Bronchial epithelial cell (primary cell): ENCODE results near the gene GRIK5. TPM values are rescaled to one million over a fixed set of nuclear protein-coding genes. Genes with fewer than 3 reads are reported as not detected.

ENCODE experiments used
- DNase-seq: peaks from one replicate; pipeline ENCODE4 v3.0.0-alpha.2; 2010; ENCODE audit warnings: low read depth
- FAIRE-seq: peaks from 2 replicates; lab custom pipeline; 2011; peaks lifted over from hg19 to GRCh38; lab: Jason Lieb, UNC
- H3K27me3 ChIP-seq: 2 replicates; pipeline ENCODE4 v1.5.1; 2011; ENCODE audit warnings: low read length; ENCODE audit not compliant: control insufficient read depth, insufficient read depth
- H3K36me3 ChIP-seq: 2 replicates; pipeline ENCODE4 v1.5.1; 2011; ENCODE audit warnings: low read length; ENCODE audit not compliant: control insufficient read depth, insufficient read depth
- H3K4me3 ChIP-seq: 2 replicates; pipeline ENCODE4 v1.5.1; 2011; ENCODE audit warnings: mild to moderate bottlenecking, low read depth, low read length, control low read depth
- total RNA-seq: library from RNA; depleted of rRNA; stranded (reverse); fragments of >200 nt; gene quantifications from 2 replicates; pipeline ENCODE4 v1.2.1, GENCODE V29; 2014
- TF ChIP-seq, protein P1 (sequence below): IDR thresholded peaks from 2 replicates; pipeline ENCODE4 v1.5.1; 2011; ENCODE audit warnings: mild to moderate bottlenecking, moderate library complexity, low read length, control low read depth, inconsistent platforms; ENCODE audit not compliant: insufficient read depth, severe bottlenecking

GRIK5 gene, protein sequence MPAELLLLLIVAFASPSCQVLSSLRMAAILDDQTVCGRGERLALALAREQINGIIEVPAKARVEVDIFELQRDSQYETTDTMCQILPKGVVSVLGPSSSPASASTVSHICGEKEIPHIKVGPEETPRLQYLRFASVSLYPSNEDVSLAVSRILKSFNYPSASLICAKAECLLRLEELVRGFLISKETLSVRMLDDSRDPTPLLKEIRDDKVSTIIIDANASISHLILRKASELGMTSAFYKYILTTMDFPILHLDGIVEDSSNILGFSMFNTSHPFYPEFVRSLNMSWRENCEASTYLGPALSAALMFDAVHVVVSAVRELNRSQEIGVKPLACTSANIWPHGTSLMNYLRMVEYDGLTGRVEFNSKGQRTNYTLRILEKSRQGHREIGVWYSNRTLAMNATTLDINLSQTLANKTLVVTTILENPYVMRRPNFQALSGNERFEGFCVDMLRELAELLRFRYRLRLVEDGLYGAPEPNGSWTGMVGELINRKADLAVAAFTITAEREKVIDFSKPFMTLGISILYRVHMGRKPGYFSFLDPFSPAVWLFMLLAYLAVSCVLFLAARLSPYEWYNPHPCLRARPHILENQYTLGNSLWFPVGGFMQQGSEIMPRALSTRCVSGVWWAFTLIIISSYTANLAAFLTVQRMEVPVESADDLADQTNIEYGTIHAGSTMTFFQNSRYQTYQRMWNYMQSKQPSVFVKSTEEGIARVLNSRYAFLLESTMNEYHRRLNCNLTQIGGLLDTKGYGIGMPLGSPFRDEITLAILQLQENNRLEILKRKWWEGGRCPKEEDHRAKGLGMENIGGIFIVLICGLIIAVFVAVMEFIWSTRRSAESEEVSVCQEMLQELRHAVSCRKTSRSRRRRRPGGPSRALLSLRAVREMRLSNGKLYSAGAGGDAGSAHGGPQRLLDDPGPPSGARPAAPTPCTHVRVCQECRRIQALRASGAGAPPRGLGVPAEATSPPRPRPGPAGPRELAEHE
- total RNA-seq, result under 0.01 TPM in 2 replicates

DNA sequence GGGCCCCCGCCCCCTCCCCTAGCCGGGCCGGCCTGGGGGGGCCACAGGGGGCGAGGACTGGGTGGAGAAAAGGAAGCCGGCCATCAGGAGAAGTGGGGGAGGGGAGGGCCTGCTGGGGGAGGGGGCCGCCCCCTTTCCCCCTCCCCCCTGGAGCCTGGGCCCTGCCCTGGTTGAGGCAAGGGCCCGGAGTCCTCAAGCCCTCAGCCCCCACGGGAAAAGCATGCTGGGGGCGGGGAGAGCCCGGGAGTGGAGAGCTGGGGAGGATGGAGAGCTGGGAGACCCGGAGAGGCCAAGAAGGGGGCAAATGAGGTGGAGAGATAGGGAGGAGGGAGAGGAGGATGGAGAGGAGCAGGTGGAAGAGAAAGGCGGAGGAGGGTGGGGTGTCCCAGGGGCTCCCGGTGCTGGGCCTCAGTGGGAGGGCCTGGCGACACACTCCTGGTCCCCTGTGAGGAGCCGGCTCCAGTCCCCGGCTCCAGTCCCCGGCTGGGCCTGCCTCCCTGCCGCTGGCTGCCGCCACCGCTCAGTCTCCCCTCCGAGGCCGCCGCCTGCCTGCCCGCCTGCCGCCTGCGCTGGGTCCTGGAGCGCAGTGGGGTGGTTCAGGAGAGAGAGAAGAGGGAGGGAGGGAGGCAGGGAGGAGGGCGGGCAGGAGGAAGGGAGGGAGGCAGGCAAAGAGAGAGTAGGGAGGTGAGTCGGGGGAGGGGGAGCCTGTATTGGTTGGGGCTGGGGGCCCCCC, at the start of gene GRIK5:
Gene GRIK5 (minus strand): TSS at position 588 of the 733 bp plus-strand sequence. CDS start 4,436 bp downstream, outside the sequence.
- Histone ChIP-seq H3K27me3 (peaks cover 22% of the 10 kb centered on the region), H3K36me3 (no peaks in the 10 kb centered on the region), H3K4me3 (no peak within 1 kb of the TSS)
- no peak for DNase-seq
- no peak for FAIRE-seq
- TF ChIP-seq, protein P1, sequence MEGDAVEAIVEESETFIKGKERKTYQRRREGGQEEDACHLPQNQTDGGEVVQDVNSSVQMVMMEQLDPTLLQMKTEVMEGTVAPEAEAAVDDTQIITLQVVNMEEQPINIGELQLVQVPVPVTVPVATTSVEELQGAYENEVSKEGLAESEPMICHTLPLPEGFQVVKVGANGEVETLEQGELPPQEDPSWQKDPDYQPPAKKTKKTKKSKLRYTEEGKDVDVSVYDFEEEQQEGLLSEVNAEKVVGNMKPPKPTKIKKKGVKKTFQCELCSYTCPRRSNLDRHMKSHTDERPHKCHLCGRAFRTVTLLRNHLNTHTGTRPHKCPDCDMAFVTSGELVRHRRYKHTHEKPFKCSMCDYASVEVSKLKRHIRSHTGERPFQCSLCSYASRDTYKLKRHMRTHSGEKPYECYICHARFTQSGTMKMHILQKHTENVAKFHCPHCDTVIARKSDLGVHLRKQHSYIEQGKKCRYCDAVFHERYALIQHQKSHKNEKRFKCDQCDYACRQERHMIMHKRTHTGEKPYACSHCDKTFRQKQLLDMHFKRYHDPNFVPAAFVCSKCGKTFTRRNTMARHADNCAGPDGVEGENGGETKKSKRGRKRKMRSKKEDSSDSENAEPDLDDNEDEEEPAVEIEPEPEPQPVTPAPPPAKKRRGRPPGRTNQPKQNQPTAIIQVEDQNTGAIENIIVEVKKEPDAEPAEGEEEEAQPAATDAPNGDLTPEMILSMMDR, result no peak

DNA sequence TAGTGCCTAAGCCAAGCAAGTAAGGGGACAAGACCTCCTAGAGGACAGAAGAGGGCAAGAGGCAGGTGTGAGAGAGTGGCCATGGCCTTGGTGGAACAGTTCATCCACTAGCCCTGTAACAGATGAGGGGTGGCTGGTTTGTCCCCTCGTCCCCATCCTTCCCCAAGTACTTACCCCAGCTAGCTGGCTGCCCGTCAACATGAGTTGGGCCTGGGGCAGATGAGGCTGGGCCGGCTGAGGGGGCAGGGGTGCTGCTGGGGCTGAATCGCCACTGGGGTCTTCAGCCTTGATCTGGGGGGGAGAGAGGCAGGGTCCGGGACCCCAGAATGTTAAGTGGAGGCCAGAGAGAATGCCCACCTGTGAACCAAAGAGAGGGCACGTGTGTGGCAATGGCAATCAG, 47.1 kb upstream of the GRIK5 start:
- no peak for DNase-seq
- Histone ChIP-seq H3K4me3 (no peak overlapping the region), H3K27me3 (no peaks in the 10 kb centered on the region), H3K36me3 (peaks cover 3% of the 10 kb centered on the region)
- no peak for FAIRE-seq
- TF ChIP-seq, protein P1, result no peak

DNA sequence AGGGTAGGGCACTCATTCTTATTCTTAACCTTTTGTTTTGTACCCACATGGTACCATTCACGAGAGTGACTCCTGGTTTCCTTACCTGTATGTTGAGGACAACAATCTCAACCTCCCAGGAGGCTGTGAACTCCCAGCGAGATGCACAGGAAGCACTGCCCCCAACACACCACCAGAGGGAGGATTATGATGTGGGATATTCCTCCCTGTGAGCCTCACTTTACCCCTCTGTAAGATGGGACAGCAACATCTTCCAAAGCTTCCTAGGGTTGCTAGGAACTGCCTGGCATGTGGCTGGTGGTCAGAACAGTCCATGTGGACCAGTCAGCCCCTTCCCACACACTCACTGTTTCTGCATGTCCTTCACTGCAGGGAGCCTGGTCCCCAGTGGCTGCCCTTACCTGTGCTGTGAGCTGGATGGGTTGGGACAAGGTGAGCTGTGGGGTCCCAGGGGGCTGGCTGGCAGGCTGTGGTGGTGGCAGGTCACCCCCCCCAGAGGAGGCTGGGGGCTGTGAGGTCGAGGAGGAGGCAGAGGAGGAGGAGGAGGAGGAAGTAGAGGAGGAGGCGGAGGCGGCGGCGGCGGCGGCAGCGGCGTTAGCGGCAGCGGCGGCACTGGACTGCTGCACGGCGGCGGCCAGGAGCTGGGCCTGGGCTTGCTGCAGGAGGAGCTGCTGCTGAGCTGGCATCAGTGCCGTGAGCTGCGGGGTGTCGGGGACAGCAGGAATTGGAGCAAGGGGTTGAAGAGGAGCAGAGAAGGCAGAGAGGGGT, 46.5 kb upstream of the GRIK5 start:
- H3K27me3 ChIP-seq, result no peaks in the 10 kb centered on the region
- H3K4me3 ChIP-seq, result no peak overlapping the region
- peaks cover 3% of the 10 kb centered on the region for H3K36me3 ChIP-seq
- TF ChIP-seq, protein P1, result no peak
- no peak for DNase-seq
- no peak for FAIRE-seq

DNA sequence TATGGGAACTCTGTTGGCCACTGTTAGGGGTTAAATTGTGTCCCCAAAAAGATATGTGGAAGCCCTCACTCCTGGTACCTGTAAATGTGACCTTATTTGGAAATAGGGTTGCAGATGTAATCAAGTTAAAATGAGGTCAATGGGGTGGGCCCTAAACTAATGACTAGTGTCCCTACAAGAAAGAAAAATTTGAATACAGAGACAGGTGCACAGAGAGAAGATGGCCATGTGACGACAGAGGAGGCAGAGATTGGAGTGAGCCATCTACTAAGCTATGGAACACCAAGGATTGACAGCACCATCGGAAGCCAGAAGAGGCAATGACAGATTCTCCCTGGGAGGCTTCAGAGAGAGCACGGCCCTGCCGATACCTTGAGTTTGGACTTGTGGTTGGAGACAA, 45.7 kb upstream of the GRIK5 start:
- FAIRE-seq (no peak), DNase-seq (no peak)
- TF ChIP-seq, protein P1, result no peak
- no peaks in the 10 kb centered on the region for H3K27me3 ChIP-seq
- H3K4me3 ChIP-seq, result no peak overlapping the region
- H3K36me3 ChIP-seq, result peaks cover 3% of the 10 kb centered on the region

DNA sequence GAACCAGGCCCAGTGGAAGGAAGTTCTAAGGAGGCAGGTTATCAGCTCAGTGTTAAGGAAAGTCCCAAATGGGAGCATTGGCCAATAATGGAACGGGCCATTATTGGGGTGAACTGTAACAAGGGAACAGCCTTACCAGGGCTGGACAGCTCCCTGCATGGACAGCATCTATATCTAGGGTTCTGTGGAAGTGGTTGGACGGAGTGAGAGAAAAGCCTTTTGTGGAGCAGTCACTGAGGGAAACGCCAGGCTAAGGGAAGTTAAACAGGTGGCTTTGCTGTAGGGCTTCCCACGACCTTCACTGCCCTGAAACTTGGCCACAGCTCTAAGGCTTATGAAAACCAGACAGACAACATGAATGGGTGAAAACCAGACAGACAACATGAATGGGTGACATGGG, 45.2 kb upstream of the GRIK5 start:
- no peak for FAIRE-seq
- Histone ChIP-seq H3K36me3 (peaks cover 3% of the 10 kb centered on the region), H3K4me3 (no peak overlapping the region), H3K27me3 (no peaks in the 10 kb centered on the region)
- TF ChIP-seq, protein P1, result no peak
- DNase-seq, result no peak
